ENCODE data around the gene PRELID3B.

- TF ChIP-seq EZH2phosphoT487 (conservative IDR thresholded peaks at IDR 0.05; ENCODE audit: low read length), result no peak
- TF ChIP-seq, protein P1, sequence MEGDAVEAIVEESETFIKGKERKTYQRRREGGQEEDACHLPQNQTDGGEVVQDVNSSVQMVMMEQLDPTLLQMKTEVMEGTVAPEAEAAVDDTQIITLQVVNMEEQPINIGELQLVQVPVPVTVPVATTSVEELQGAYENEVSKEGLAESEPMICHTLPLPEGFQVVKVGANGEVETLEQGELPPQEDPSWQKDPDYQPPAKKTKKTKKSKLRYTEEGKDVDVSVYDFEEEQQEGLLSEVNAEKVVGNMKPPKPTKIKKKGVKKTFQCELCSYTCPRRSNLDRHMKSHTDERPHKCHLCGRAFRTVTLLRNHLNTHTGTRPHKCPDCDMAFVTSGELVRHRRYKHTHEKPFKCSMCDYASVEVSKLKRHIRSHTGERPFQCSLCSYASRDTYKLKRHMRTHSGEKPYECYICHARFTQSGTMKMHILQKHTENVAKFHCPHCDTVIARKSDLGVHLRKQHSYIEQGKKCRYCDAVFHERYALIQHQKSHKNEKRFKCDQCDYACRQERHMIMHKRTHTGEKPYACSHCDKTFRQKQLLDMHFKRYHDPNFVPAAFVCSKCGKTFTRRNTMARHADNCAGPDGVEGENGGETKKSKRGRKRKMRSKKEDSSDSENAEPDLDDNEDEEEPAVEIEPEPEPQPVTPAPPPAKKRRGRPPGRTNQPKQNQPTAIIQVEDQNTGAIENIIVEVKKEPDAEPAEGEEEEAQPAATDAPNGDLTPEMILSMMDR (IDR thresholded peaks at IDR 0.05; ENCODE audit: insufficient read depth, low read length, poor library complexity, severe bottlenecking), result no peak
Measured at GRCh38 chr20:59033616-59034165, 8.9 kb downstream of the PRELID3B start.
